Brain microvascular endothelial cell (primary cell): ENCODE results near the gene SLC2A14.
"Not testable (repeated sequence)": the region's sequence is repeated elsewhere in the genome, so short reads cannot be mapped to it uniquely, and the experiment has no call there.

Experiments
- DNase-seq: peaks from one replicate; pipeline ENCODE4 v3.0.0-alpha.2; 2020
- H3K27ac ChIP-seq: fragments of 250-450 bp; sonication (Bioruptor Pico); 2 replicates; pipeline ENCODE4 v1.5.1; 2020; ENCODE audit warnings: mild to moderate bottlenecking, moderate library complexity
- H3K27me3 ChIP-seq: fragments of 250-450 bp; sonication (Bioruptor Pico); replicated peaks from 2 replicates; pipeline ENCODE4 v1.5.1; 2020; ENCODE audit warnings: mild to moderate bottlenecking
- H3K36me3 ChIP-seq: fragments of 250-450 bp; sonication (Bioruptor Pico); replicated peaks from 2 replicates; pipeline ENCODE4 v1.5.1; 2020; ENCODE audit warnings: mild to moderate bottlenecking
- H3K4me3 ChIP-seq: 2 replicates; pipeline ENCODE4 v1.5.1; 2011; ENCODE audit warnings: low read depth, mild to moderate bottlenecking, control low read depth, low read length, moderate library complexity
- CTCF ChIP-seq: IDR thresholded peaks from 2 replicates; pipeline ENCODE4 v1.5.1; 2011; ENCODE audit warnings: low read depth, mild to moderate bottlenecking, moderate library complexity, low read length, control low read depth, inconsistent platforms; ENCODE audit errors: missing control alignments
- in situ Hi-C: cut with HindIII; loops from 2 replicates; pipeline ENCODE4 v1.10.0; 2017; ENCODE audit warnings: low sequenced_read_pairs, low pct_ligation_motif_present

SLC2A14 gene

GRCh38 chr12:7884689-7885088, 12.0 kb upstream of the SLC2A14 start:
- H3K4me3 ChIP-seq: no peak overlapping the region
- no peaks in the 10 kb centered on the region for H3K27me3 ChIP-seq
- H3K27ac ChIP-seq: no peak overlapping the region
- no peak for DNase-seq
- TF ChIP-seq CTCF: no peak
- in situ Hi-C loops: no loop called here
- H3K36me3 ChIP-seq: no peaks in the 10 kb centered on the region

GRCh38 chr12:7881736-7882120, 9.0 kb upstream of the SLC2A14 start:
- in situ Hi-C loops, H3K36me3 ChIP-seq, H3K27me3 ChIP-seq, H3K27ac ChIP-seq, H3K4me3 ChIP-seq, DNase-seq: not testable (repeated sequence)

- H3K27ac ChIP-seq, in situ Hi-C loops, H3K27me3 ChIP-seq, DNase-seq, H3K36me3 ChIP-seq, H3K4me3 ChIP-seq: not testable (repeated sequence)
These were observed 8.4 kb upstream of the SLC2A14 start for GRCh38 chr12:7880952-7881735.

- H3K27me3 ChIP-seq: no peaks in the 10 kb centered on the region
- TF ChIP-seq CTCF: no peak
- H3K36me3 ChIP-seq: no peaks in the 10 kb centered on the region
- no peak overlapping the region for H3K27ac ChIP-seq
- in situ Hi-C loops: no loop called here
- no peak for DNase-seq
- no peak overlapping the region for H3K4me3 ChIP-seq
These were observed 6.5 kb upstream of the SLC2A14 start for GRCh38 chr12:7879246-7879645.

GRCh38 chr12:7877420-7877819, 4.7 kb upstream of the SLC2A14 start:
- in situ Hi-C loops: no loop called here
- TF ChIP-seq CTCF: no peak
- H3K36me3 ChIP-seq: no peaks in the 10 kb centered on the region
- H3K27ac ChIP-seq: no peak overlapping the region
- H3K4me3 ChIP-seq: no peak overlapping the region
- no peak for DNase-seq
- H3K27me3 ChIP-seq: peaks cover 10% of the 10 kb centered on the region

GRCh38 chr12:7870335-7870734, 2.4 kb downstream of the SLC2A14 start:
- no peak overlapping the region for H3K4me3 ChIP-seq
- no peak for TF ChIP-seq CTCF
- in situ Hi-C loops: no loop called here
- DNase-seq: no peak
- no peaks in the 10 kb centered on the region for H3K36me3 ChIP-seq
- H3K27me3 ChIP-seq: peaks cover 12% of the 10 kb centered on the region
- no peak overlapping the region for H3K27ac ChIP-seq

- TF ChIP-seq CTCF: no peak
- H3K36me3 ChIP-seq: no peaks in the 10 kb centered on the region
- no peak overlapping the region for H3K4me3 ChIP-seq
- H3K27ac ChIP-seq: no peak overlapping the region
- DNase-seq: no peak
- in situ Hi-C loops: no loop called here
- H3K27me3 ChIP-seq: peaks cover 12% of the 10 kb centered on the region
These were observed 3.6 kb downstream of the SLC2A14 start for GRCh38 chr12:7869137-7869536.
